Astrocyte of the spinal cord (primary cell): ENCODE measurements around the gene PLS3.
A peak's percentile ranks its signal among the peaks of the same experiment; 100 is the strongest.

Experiments used
- DNase-seq: peaks from one replicate; pipeline ENCODE4 v3.0.0; 2011; ENCODE audit warnings: low read depth, low spot score
- H3K4me3 ChIP-seq: 2 replicates; pipeline ENCODE4 v1.5.1; 2011; ENCODE audit warnings: low read depth, mild to moderate bottlenecking, low read length, moderate library complexity
- CTCF ChIP-seq: IDR thresholded peaks from 2 replicates; pipeline ENCODE4 v1.5.1; 2012; ENCODE audit warnings: low read depth, mild to moderate bottlenecking, low read length, inconsistent platforms
- in situ Hi-C: cut with HindIII; loops from 2 replicates; pipeline ENCODE4 v1.10.0; 2017; ENCODE audit warnings: low sequenced_read_pairs

Gene PLS3

GRCh38 chrX:115665122-115665521 is 104.1 kb downstream of the PLS3 start:
- H3K4me3 ChIP-seq, result no peak overlapping the region
- DNase-seq, result no peak
- in situ Hi-C loops, result no loop called here
- TF ChIP-seq CTCF, result no peak

GRCh38 chrX:115679460-115679859 is 118.5 kb downstream of the PLS3 start:
- in situ Hi-C loops, result no loop called here
- no peak overlapping the region for H3K4me3 ChIP-seq
- peak; percentile 52 for TF ChIP-seq CTCF
- peak; percentile 41 for DNase-seq

GRCh38 chrX:115687595-115687994 is 126.6 kb downstream of the PLS3 start:
- DNase-seq, result no peak
- no peak overlapping the region for H3K4me3 ChIP-seq
- in situ Hi-C loops, result no loop called here
- TF ChIP-seq CTCF, result no peak

- in situ Hi-C loops, result no loop called here
- TF ChIP-seq CTCF, result no peak
- no peak overlapping the region for H3K4me3 ChIP-seq
- peak; percentile 40 for DNase-seq
Observed at GRCh38 chrX:115689931-115690330, 129.0 kb downstream of the PLS3 start.

- peak; percentile 88 for DNase-seq
- in situ Hi-C loops, result no loop called here
- TF ChIP-seq CTCF, result peak; percentile 82
- no peak overlapping the region for H3K4me3 ChIP-seq
Observed at GRCh38 chrX:115690511-115691216, 129.7 kb downstream of the PLS3 start.

GRCh38 chrX:115693476-115693875 is 132.5 kb downstream of the PLS3 start:
- no peak for DNase-seq
- in situ Hi-C loops, result no loop called here
- no peak overlapping the region for H3K4me3 ChIP-seq
- no peak for TF ChIP-seq CTCF
